DMS53 treated with DMSO at 0.1 percent for 48 hours (cell line): Measurements from ENCODE around the gene COQ8A.
"Not testable (repeated sequence)": the region's sequence is repeated elsewhere in the genome, so short reads cannot be mapped to it uniquely, and the experiment has no call there.

Experiments used
- DNase-seq: peaks from one replicate; lab custom pipeline; 2025; ENCODE audit not compliant: unreplicated experiment; lab: John Stamatoyannopoulos, UW

COQ8A gene

DNA sequence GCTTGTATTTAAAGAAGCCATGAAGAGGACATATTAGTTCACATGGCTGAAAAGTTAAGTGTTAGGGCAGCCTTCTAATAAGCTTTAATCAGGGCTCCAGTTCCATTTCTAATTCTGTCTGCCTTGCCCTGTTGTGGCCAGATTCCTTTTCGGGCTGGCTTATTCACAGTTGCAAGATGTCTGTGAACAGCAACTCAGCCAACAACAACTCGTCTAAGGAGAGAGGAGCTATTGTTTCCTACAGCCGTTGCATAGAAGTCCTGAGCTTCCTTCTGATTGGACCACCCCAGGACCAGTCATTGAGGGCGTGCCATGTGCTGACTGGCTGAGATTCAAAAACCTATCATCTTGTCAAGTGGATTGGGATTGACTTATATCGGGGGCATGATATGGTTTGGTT is 18.6 kb upstream of the COQ8A start:
- no peak for DNase-seq

DNA sequence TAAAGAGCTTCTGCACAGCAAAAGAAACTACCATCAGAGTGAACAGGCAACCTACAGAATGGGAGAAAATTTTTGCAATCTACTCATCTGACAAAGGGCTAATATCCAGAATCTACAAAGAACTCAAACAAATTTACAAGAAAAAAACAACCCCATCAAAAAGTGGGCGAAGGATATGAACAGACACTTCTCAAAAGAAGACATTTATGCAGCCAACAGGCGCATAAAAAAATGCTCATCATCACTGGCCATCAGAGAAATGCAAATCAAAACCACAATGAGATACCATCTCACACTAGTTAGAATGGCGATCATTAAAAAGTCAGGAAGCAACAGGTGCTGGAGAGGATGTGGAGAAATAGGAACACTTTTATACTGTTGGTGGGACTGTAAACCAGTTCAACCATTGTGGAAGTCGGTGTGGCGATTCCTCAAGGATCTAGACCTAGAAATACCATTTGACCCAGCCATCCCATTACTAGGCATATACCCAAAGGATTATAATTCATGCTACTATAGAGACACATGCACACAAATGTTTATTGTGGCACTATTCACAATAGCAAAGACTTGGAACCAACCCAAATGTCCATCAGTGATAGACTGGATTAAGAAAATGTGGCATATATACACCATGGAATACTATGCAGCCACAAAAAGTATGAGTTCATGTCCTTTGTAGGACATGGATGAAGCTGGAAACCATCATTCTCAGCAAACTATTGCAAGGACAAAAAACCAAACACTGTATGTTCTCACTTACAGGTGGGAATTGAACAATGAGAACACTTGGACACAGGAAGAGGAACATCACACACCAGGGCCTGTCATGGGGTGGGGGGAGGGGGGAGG is 10.6 kb upstream of the COQ8A start:
- DNase-seq: not testable (repeated sequence)

DNA sequence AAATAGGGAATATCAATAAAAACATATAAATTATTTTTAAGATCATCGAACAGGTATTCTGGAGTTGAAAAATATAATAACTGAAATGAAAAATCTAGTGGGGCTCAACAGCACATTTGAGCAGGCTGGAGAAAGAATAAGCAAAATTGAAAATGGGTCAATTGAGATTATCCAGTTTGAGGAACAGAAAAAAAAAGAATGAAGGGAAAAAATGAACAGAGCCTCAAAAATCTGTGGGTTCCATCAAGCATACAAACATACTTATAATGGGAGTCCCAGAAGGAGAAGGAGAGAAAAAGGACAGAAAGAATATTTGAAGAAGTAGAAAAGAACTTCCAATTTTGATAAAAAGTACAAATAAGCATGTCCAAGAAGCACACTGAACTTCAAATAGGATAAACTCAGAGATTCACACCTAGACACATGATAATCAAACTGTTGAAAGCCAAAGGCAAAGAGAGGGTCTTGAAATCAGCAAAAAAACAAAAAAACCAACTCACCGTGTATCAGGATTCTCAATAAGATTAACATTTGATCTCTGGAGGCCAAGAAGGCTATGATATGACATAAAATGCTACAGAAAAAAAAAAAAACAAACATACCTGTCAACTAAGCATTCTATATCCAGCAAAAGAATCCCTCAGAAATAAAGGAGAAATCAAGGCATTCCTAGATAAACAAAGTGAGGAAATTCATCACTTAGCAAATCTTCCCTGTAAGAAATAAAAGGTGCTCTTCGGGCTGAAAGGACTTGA is 5.4 kb upstream of the COQ8A start:
- DNase-seq: no peak

DNA sequence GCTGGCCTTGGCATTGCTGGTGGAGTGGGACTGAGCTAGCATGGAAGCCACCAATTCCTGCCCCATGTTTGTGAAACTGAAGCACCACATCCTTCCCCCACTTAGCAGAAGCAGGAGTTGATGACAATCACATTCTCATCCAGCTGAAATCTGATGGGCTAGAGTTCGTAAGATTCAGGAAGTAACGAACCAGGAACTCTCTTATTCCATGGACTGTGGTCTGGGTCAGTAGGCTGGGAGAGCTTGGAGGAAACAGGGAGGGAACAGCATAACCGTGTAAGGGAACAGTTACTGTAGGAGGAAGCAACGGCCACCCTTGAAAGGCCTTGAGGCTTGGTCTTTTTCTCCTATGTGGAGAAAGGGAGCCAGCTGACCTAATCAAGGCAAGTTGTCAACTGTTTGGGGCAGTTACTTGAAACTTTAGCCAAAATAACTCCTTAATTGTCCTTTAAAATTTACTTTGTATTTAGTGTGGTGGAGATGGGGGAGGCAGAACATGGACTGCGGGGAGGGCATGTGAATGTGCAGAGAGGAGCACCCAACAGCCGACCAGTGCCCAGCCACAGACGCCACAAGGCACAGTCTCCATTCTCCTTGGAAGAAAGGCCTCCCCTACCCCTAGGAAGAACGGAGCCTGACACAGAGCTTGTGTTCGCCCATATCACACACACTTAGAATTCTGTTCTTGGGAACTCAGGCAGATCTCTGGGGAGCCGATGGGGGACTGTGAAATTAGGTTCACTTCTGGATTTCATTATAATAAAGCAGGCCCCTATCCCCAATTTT is 2.0 kb upstream of the COQ8A start:
- DNase-seq: no peak

DNA sequence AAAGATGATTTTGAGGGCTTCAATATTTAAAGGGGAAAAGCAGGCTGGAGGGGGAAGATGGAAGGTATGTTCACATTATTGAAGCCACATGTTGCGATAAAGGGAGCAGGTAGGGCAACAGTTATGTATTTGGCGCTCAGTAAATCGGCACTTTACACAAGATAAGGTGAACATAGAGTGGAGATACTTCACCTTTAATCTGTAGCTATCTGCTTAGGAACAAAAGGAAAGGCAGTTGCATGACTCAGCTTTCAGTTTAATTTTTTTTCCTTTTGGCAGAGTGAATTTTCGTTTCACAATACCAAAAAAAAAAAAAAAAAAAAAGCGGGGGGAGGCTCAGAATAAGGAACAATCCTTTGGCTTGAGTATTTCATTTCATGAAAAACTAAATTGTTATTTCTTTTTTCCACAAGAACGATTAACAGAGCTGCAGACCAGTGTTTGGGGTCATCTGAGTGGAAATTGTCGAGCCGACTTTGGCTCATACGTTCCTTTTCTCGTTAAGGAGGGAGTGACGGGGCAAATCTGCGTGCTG is 1.1 kb upstream of the COQ8A start:
- no peak for DNase-seq

DNA sequence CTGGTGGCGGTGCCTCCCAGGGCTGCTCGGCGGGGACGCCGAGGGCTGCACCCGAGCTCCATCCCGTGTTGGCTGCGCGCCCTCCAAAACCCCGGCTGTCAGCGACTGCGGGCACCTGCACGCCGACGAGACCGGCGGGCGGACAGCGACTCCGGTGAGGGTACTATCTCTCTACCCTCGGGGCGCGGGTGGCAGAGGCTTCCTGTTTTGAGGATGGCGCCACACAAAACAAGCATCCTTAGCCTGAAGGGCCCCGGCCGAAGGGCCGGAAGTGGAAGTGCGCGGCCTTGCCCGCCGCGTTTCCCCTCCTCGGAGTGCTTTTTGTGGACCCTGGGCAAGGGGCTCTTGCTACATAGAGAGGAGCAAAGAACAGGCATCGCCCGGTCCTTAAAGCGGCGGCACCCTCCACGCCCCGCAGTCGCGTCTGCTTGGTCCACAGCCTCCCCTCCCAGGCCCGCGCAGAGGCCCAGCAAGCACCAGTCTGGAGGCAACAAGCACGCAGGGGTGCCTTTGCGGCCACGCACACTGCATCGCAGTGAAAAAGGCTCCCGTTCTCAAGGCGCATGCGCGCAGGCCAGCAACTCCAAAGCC is 561 bp upstream of the COQ8A start:
- peak; percentile 58 for DNase-seq

DNA sequence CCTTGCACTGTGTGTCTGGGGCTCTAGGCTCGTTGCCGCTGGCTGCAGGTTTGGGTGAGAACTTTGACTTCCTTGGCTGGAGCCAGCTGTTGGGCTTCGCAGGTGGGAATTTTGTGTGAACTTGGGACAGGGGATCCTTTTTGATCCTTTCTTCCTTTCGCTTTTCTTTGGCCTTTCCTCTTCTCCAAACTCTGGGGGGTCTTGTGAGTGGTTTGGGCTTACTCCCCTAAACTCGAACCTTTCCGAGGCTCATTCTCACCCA is 643 bp downstream of the COQ8A start:
- DNase-seq: no peak

DNA sequence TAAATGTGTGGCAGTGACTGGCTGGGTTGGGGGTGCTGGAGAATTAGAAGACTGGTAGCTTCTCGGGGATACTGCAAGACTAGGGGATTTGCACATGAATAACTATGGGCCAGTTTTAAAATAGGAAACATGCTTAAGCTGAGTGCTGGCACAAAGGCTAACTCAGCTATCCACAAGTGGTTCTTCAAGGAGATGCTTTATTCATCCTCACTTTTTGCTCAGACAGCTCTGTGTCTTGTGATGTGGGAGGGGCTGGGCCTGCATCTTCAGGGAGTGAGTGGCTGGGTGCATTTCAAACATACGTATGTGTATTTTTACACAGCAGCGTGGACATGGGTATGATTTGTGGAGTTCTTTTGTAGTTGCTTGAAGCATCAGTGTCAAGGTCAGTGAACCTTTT is 2.3 kb downstream of the COQ8A start:
- DNase-seq: no peak

DNA sequence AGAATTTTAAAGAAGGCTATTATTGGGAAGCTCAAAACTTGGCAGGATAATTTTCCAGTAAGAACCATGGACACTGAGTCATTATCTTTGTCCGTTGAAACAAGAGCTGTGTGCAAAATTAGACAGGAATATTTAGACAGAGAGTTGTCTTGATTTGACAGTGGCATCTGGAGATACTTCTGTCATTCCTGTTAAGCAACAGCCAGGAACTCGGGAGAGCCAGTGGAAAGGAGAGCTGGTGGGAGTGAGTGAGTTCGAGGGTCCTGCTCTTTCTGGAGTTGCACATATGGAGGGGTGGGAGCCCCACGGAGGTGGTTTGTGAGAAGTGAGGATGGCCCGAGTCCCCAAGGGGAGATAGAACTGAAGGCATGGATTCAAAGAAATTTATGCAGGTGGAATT is 3.1 kb downstream of the COQ8A start:
- no peak for DNase-seq

DNA sequence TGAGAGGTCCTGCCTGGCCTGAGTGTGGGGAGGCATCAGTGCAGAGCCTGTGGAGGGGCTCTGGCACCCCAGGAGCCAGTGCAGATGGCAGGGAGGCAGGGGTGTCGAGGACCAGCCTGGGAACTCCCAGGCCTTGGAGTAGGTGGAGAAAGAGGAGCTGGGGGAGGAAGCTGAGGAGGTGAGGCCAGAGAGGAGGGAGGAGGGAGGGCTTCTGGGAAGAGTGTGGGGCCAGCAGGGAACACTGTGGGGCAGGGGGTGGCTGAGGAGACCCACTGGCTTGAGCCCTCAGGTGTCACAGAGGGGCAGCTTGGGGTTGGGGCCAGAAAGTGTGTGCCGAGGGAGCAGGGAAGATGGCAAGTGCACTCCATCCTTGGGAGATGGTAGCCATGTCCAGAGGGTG is 3.8 kb downstream of the COQ8A start:
- no peak for DNase-seq

DNA sequence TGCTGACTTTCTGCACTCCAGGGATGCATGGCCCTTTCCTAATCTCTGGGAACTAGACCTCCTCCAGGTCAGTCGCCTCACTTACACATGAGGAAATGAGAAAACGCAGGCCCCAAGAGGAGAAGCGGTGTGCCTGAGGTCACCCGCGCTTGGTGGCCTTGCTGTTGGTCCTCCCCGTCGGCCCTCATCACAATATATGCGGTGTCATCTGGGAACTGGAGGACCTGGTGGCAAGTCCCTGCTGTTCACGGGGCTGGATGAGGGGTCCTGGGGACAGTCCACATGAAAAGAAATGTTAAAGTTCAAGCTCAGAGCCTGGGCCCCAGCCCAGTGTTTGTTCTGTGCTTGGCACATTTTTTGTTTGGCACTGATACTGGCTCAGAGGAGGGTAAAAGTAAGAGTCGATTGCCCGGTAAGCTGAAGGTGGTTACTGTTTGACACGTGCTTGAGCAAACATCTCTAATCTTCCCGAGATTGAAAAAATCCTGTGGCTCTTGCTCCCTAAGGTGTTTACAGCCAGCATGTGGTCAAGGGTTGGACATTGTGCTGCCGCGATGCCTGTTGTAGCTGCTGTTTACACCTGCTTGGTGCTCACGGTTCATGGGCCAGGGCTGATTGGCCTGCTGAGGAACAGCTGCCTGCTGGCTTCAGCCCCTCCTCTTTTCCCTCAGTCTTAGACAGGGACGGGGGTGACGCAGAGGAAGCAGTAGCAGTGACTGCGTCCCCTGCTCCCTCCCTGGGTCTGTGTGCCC is 5.2 kb downstream of the COQ8A start:
- DNase-seq: peak; percentile 79

DNA sequence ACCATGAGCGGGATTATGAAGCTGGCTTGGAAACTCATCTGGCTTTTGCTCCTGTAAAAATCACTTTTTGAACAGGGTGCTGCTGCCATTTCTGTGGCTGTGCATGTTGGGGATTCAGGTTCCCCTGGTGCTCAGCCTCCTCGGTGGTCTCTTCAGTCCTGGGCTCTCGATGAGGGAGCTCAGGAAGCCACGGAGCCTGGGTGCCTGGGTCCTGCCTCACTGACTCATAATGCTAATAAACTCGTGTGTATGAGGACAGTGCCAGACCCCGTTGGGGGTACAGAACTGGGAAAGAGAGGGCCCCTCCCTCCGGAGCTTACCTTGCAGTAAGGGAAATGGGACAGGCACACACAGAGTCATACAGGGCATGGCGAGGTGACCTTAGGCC is 5.8 kb downstream of the COQ8A start:
- no peak for DNase-seq

DNA sequence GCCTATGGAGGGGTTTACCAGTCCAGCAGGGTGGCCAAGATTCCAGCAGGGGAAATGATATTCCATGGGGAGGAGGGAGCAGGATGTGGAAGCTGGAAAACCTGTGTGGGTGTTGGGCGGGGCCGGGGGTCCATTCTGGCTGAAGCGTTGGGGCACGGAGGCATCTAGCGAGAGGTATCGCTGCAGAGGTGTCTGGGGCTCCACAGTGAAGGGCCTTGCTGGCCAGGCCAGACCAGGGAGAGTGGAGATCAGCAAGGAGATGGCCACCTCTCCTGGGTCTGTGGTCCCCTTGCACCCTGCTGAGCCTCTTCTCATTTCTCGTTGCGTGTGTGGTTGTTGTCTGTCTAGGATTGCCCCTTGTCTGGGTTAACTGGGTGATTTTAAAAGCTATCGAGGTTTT is 6.2 kb downstream of the COQ8A start:
- DNase-seq: no peak

DNA sequence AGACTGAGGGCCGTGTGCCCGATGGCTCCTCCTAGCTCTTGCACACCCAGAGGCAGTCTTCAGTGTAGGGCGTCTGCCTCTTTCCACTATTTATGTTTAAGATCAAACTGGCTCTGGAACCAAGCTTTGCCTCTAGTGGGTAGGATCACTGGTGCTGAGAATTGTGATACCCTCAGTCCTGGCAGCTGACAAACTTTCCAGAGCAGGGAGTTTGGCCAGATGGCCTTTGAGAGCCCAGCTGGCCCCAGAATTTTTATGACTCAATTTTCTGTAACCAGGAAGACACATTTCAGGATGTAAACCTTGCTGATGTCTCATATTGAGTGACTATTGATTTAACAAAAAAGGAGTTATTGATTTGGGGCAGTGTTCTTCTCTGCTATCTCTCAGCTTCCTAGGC is 6.7 kb downstream of the COQ8A start:
- DNase-seq: no peak

DNA sequence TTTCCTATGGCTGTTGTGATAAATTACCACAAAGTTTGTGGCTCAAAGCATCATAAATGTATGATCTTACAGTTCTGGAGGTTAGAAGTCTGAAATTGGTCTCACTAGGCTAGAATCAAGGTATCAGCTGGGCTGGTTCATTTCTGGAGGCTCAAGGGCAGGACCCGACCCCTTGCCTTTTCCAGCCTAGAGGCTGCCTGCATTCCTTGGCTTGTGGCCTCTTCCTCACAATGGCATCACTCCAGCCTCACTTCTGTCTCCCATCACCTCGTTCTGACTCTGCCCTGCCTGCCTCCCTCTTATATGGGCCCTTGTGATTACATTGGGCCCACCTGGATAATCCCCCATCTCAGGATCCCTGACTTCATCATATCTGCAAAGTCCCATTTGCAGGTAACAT is 8.0 kb downstream of the COQ8A start:
- DNase-seq: no peak

DNA sequence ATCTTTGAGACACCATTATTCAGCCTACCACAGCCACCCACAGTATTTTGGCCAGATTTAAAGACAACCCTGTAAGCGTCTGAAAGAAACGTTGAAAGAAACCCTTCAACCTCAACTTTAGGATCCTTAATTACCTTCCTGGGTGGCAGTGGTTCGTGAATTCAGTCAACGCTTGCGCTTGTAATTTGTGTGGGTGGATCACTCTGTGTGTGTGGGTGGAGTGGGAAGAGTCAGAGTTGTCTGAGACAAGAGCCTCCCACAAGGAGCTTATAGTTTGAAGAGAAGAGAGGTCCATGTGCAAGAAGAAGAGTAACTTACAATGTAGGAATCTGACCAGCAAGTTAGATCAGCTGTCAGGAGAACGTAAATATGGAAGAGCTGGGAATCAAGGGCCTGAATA is 8.4 kb downstream of the COQ8A start:
- DNase-seq: no peak

DNA sequence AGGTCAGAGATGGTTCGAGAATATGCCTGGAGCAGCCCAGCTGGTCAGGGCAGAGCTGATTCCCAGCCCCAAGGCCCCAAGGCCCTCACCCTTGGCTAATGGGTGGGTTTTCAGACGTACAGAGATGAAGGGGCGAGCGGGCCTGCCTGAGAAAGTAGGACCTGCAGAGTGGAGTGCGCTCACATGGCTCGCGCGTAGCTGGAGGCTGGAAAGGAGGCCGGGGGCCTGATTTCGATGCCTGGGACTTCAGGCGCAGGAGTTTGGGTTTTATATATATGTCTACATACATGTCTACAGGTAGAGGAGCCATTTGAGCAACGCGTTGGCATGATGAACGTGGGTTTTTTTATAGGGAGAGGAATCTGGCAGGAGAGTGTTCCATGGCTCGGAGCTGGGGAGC is 8.9 kb downstream of the COQ8A start:
- DNase-seq: no peak

DNA sequence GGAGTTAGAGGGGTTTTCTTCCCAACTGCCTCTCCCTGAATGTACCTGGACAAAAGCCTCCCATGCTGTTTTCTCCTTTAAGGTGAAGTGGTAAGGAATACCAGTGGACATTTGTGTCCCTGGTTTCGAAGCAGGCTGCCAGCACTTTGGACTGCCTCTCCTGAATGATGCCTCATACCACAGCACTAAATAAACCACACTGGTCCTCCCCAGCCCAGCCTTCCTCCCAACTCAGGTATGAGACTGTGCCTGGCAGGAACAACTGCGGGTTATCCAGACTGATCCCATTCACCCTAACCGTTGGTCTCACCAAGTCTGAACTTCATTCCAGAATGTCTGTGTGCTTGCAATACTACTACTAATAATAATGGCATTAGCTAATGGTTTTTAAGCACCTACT is 9.3 kb downstream of the COQ8A start:
- no peak for DNase-seq

DNA sequence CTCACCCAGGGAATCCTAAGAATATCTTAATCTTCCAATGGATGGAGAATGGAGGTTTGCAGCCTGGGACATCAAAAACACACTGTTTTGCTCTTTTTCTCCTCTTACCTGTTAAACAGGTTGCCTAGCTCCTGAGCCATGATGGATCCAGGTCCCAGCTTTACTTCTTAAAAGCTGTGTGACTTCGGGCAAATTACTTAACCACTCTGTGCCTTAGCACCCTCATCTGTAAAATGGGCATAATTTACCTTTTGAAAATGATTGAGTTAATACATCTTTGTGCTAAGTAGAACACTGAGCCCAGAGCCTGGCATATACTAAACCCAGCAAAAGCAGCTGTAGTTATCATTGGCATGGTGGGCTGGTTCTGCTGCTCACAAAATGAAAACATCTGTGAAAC is 10.2 kb downstream of the COQ8A start:
- no peak for DNase-seq

DNA sequence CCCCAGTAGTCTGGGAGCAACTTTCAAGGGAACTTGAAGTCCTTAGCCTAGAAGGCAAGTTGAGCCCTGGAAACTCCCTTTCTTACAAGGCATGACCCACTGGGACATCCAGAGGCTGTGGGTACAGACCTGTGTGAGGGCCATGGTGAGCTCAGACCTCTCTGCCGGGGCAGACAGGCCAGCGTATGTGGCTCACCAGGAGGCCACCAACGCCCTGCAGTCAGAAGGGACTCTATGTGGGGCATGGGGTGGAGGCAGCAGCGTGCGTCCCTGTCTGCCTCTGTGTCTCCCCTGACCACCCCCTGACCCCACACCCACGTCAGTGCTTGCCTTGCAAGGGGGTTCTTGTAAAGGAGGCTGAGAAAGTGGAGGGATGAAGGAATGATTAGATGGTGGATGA is 10.8 kb downstream of the COQ8A start:
- no peak for DNase-seq
